H1 (cell line): ENCODE data around the gene DENND4B. TPM values are rescaled to one million over a fixed set of nuclear protein-coding genes. Genes with fewer than 3 reads are reported as not detected.

ENCODE experiments used
- CTCF ChIA-PET: fragments of 300-600 bp; sonication (Branson Sonifier 250); formaldehyde crosslinking; loops from one replicate; lab custom pipeline; 2021; ENCODE audit not compliant: partially characterized antibody; lab: Charles Lee
- POLR2A ChIA-PET: fragments of 300-600 bp; sonication (Branson Sonifier 250); formaldehyde crosslinking; loops from one replicate; lab custom pipeline; 2021; ENCODE audit warnings: inconsistent platforms; ENCODE audit not compliant: partially characterized antibody; lab: Charles Lee
- DNase-seq, 2 experiments: peaks; one replicate each; pipeline versions ENCODE4 v3.0.0 to v3.0.0-alpha.2; 2010 to 2022; ENCODE audit warnings: low spot score in 2 of 2, low read depth in 1 of 2, mixed read lengths in 1 of 2
- FAIRE-seq: peaks from 2 replicates; lab custom pipeline; 2011; peaks lifted over from hg19 to GRCh38; lab: Jason Lieb, UNC
- H2AFZ ChIP-seq: 2 replicates; pipeline ENCODE4 v1.8.1; 2012; ENCODE audit warnings: low read length, inconsistent platforms
- H2AK5ac ChIP-seq: 2 replicates; pipeline ENCODE4 v1.6.1; 2013; ENCODE audit warnings: low read depth, low read length
- H2BK120ac ChIP-seq: replicated peaks from 2 replicates; pipeline ENCODE3; 2013; ENCODE audit warnings: low read depth, low read length, inconsistent platforms
- H2BK12ac ChIP-seq: 2 replicates; pipeline ENCODE4 v1.6.1; 2013; ENCODE audit warnings: low read depth, low read length
- H2BK15ac ChIP-seq: 2 replicates; pipeline ENCODE4 v1.6.1; 2013; ENCODE audit warnings: low read length
- H2BK20ac ChIP-seq: 2 replicates; pipeline ENCODE4 v1.6.1; 2013; ENCODE audit warnings: low read length
- H2BK5ac ChIP-seq: 2 replicates; pipeline ENCODE4 v1.6.1; 2013; ENCODE audit warnings: low read depth, low read length
- H3K14ac ChIP-seq: 2 replicates; pipeline ENCODE4 v1.6.1; 2013; ENCODE audit warnings: inconsistent platforms; ENCODE audit not compliant: insufficient read length
- H3K18ac ChIP-seq: 2 replicates; pipeline ENCODE4 v1.6.1; 2013; ENCODE audit warnings: low read length; ENCODE audit errors: extremely low read depth
- H3K23ac ChIP-seq: 2 replicates; pipeline ENCODE4 v1.6.1; 2013; ENCODE audit warnings: inconsistent platforms; ENCODE audit not compliant: insufficient read length
- H3K23me2 ChIP-seq: 2 replicates; pipeline ENCODE4 v1.6.1; 2013; ENCODE audit warnings: low read depth, low read length
- H3K27ac ChIP-seq: 2 replicates; pipeline ENCODE4 v1.6.1; 2011; ENCODE audit warnings: low read depth, low read length, inconsistent platforms
- H3K27me3 ChIP-seq, 4 experiments: replicated peaks in 1 of 4; 1 replicate in 1 of 4; 2 replicates in 3 of 4; pipeline versions ENCODE4 v1.6.1 to v1.8.1; 2011 to 2013; ENCODE audit warnings: low read length in 3 of 4, mild to moderate bottlenecking in 3 of 4, inconsistent platforms in 2 of 4, mixed read lengths in 2 of 4, moderate library complexity in 1 of 4; ENCODE audit not compliant: control insufficient read depth in 3 of 4, insufficient read depth in 3 of 4; ENCODE audit errors: extremely low read depth in 1 of 4
- H3K36me3 ChIP-seq, 4 experiments: 2 replicates each; pipeline versions ENCODE4 v1.6.1 to v1.8.1; 2011 to 2013; ENCODE audit warnings: mild to moderate bottlenecking in 4 of 4, low read length in 3 of 4, moderate library complexity in 2 of 4, control low read depth in 1 of 4, inconsistent platforms in 1 of 4; ENCODE audit not compliant: insufficient read depth in 4 of 4, control insufficient read depth in 2 of 4
- H3K4ac ChIP-seq: replicated peaks from 2 replicates; pipeline ENCODE3; 2013; ENCODE audit warnings: low read length, low read depth, mixed read lengths, inconsistent platforms; ENCODE audit not compliant: insufficient read length
- H3K4me1 ChIP-seq, 4 experiments: replicated peaks in 1 of 4; 1 replicate in 1 of 4; 2 replicates in 3 of 4; pipeline versions ENCODE4 v1.6.1 to v1.8.1; 2011 to 2013; ENCODE audit warnings: low read length in 3 of 4, inconsistent platforms in 2 of 4, mixed read lengths in 1 of 4; ENCODE audit not compliant: insufficient read depth in 4 of 4, control insufficient read depth in 3 of 4
- H3K4me2 ChIP-seq, 2 experiments: 2 replicates each; pipeline versions ENCODE4 v1.6.1 to v1.8.1; 2011 to 2013; ENCODE audit warnings: low read depth in 2 of 2, low read length in 2 of 2, control low read depth in 1 of 2, inconsistent platforms in 1 of 2, mild to moderate bottlenecking in 1 of 2; ENCODE audit not compliant: insufficient read depth in 1 of 2
- H3K4me3 ChIP-seq, 4 experiments: fragments of 200-600, 300-600 bp in 1 of 4; sonication (generic), shearing (Covaris generic), sonication (Bioruptor Twin) in 1 of 4; 2 replicates each; pipeline versions ENCODE4 v1.5.1 to v1.8.1; 2011 to 2016; ENCODE audit warnings: low read length in 4 of 4, low read depth in 3 of 4, control low read depth in 2 of 4, inconsistent platforms in 2 of 4, mild to moderate bottlenecking in 2 of 4, mixed read lengths in 1 of 4, moderate library complexity in 1 of 4; ENCODE audit not compliant: insufficient read depth in 2 of 4; ENCODE audit errors: extremely low read depth in 1 of 4
- H3K56ac ChIP-seq: replicated peaks from 2 replicates; pipeline ENCODE3; 2013; ENCODE audit warnings: low read depth, mild to moderate bottlenecking, mixed read lengths, low read length, inconsistent platforms; ENCODE audit not compliant: insufficient read length
- H3K79me1 ChIP-seq: 2 replicates; pipeline ENCODE4 v1.6.1; 2013; ENCODE audit warnings: low read depth, low read length, control low read depth
- H3K79me2 ChIP-seq, 2 experiments: 2 replicates each; pipeline versions ENCODE4 v1.6.1 to v1.8.1; 2012 to 2013; ENCODE audit warnings: low read length in 2 of 2, mild to moderate bottlenecking in 2 of 2, inconsistent platforms in 1 of 2; ENCODE audit not compliant: insufficient read depth in 2 of 2, control insufficient read depth in 1 of 2
- H3K9ac ChIP-seq, 4 experiments: replicated peaks in 1 of 4; 1 replicate in 1 of 4; 2 replicates in 3 of 4; pipeline versions ENCODE4 v1.6.1 to v1.8.1; 2011 to 2013; ENCODE audit warnings: low read depth in 3 of 4, low read length in 3 of 4, control low read depth in 2 of 4, mild to moderate bottlenecking in 2 of 4, moderate library complexity in 2 of 4, inconsistent platforms in 1 of 4; ENCODE audit errors: extremely low read depth in 1 of 4
- H3K9me3 ChIP-seq, 2 experiments: 2 replicates each; pipeline versions ENCODE4 v1.6.1 to v1.8.1; 2012 to 2013; ENCODE audit warnings: mild to moderate bottlenecking in 2 of 2, moderate library complexity in 2 of 2, control low read depth in 1 of 2, inconsistent platforms in 1 of 2, low read depth in 1 of 2, low read length in 1 of 2, mixed read lengths in 1 of 2; ENCODE audit not compliant: insufficient read depth in 2 of 2
- H4K20me1 ChIP-seq, 2 experiments: replicated peaks in 1 of 2; 2 replicates each; pipeline versions ENCODE3 to v1.8.1; 2011 to 2013; ENCODE audit warnings: inconsistent platforms in 2 of 2, low read length in 2 of 2, mild to moderate bottlenecking in 1 of 2; ENCODE audit not compliant: insufficient read depth in 2 of 2, control insufficient read depth in 1 of 2
- H4K5ac ChIP-seq: 2 replicates; pipeline ENCODE4 v1.6.1; 2013; ENCODE audit warnings: low read length, low read depth, mixed read lengths, inconsistent platforms; ENCODE audit not compliant: insufficient read length
- H4K8ac ChIP-seq: 2 replicates; pipeline ENCODE4 v1.8.0; 2013; ENCODE audit warnings: mild to moderate bottlenecking, moderate library complexity, low read length, inconsistent platforms; ENCODE audit not compliant: insufficient read depth; ENCODE audit errors: extremely low read depth
- H4K91ac ChIP-seq: replicated peaks from 2 replicates; pipeline ENCODE3; 2013; ENCODE audit warnings: low read length, mixed read lengths, inconsistent platforms; ENCODE audit not compliant: insufficient read length
- ASH2L ChIP-seq: fragments of 200-600, 300-600 bp; sonication (generic); IDR thresholded peaks from one replicate; pipeline ENCODE4 v1.7.1; 2017; ENCODE audit warnings: low read length
- BCL11A ChIP-seq, 2 experiments: IDR thresholded peaks; one replicate each; pipeline ENCODE4 v1.6.1; 2011; ENCODE audit warnings: low read depth in 2 of 2, low read length in 2 of 2, mild to moderate bottlenecking in 2 of 2
- BRCA1 ChIP-seq: IDR thresholded peaks from 2 replicates; pipeline ENCODE4 v1.6.1; 2012; ENCODE audit warnings: low read depth, low read length, improper control_type of control experiment
- EP300 ChIP-seq, 2 experiments: IDR thresholded peaks; 1 replicate in 1 of 2; 2 replicates in 1 of 2; pipeline ENCODE4 v1.6.1; 2011 to 2012; ENCODE audit warnings: low read depth in 2 of 2, low read length in 2 of 2, mild to moderate bottlenecking in 2 of 2, borderline replicate concordance in 1 of 2, inconsistent platforms in 1 of 2, moderate library complexity in 1 of 2
- JUN ChIP-seq: IDR thresholded peaks from 2 replicates; pipeline ENCODE4 v1.6.1; 2011; ENCODE audit warnings: low read depth, mild to moderate bottlenecking, improper control_type of control experiment, low read length
- KDM1A ChIP-seq: fragments of 200-600, 300-600 bp; sonication (generic); IDR thresholded peaks from 2 replicates; pipeline ENCODE4 v1.7.1; 2016; ENCODE audit warnings: mild to moderate bottlenecking, low read length, borderline replicate concordance
- MAFK ChIP-seq: IDR thresholded peaks from 2 replicates; pipeline ENCODE4 v1.6.1; 2012; ENCODE audit warnings: low read depth, mild to moderate bottlenecking, improper control_type of control experiment, low read length
- POLR2AphosphoS5 ChIP-seq: IDR thresholded peaks from 2 replicates; pipeline ENCODE4 v1.6.1; 2011; ENCODE audit warnings: low read depth, low read length
- POU5F1 ChIP-seq: IDR thresholded peaks from 2 replicates; pipeline ENCODE4 v1.6.1; 2011; ENCODE audit warnings: low read depth, mild to moderate bottlenecking, low read length, moderate library complexity
- SIRT6 ChIP-seq: IDR thresholded peaks from one replicate; pipeline ENCODE4 v1.7.1; 2012; ENCODE audit warnings: low read length, inconsistent platforms
- TEAD4 ChIP-seq: IDR thresholded peaks from 2 replicates; pipeline ENCODE4 v1.6.1; 2012; ENCODE audit warnings: low read depth, low read length, inconsistent platforms, mixed read lengths
- USF2 ChIP-seq: IDR thresholded peaks from 2 replicates; pipeline ENCODE4 v1.6.1; 2011; ENCODE audit warnings: low read length, improper control_type of control experiment
- WGBS, 2 experiments: shearing (Covaris generic) in 1 of 2; methylation state at CpG; one replicate each; pipeline versions ENCODE4 v1.1.6 to v1.1.7; 2013 to 2015; ENCODE audit warnings: low lambda C conversion rate in 2 of 2, mixed read lengths in 2 of 2, inconsistent platforms in 1 of 2, low coverage in 1 of 2, missing lambda C conversion rate in 1 of 2; ENCODE audit not compliant: insufficient replicate concordance in 2 of 2, insufficient coverage in 1 of 2, insufficient read length in 1 of 2; ENCODE audit errors: extremely low coverage in 1 of 2, missing lambda C conversion rate in 1 of 2; 5-methylcytosine and 5-hydroxymethylcytosine counted together
- polyA plus RNA-seq, 7 experiments: library from polyadenylated mRNA; depleted of rRNA in 3 of 7; stranded (reverse) in 5 of 7; unstranded in 2 of 7; fragments of >200 nt in 5 of 7; fragments of 200-250 nt in 2 of 7; gene quantifications; 1 replicate in 5 of 7; 2 replicates in 1 of 7; 4 replicates in 1 of 7; pipeline versions ENCODE4 v1.2.1 to v1.2.3, GENCODE V29; 2011 to 2013; ENCODE audit warnings: missing spikeins in 2 of 7, mixed read lengths in 2 of 7
- total RNA-seq: library from RNA; stranded (reverse); fragmentation: NEBNext Ultra II Directional; extraction: Animal tissue kit (Norgen Biotek cat#: 25700); gene quantifications from 2 replicates; pipeline ENCODE4 v1.2.1, GENCODE V29; 2021

The DENND4B gene
- total and polyA plus RNA-seq, 2 of the 8 experiments (the other 6 are each of a cell fraction or from before 2014, with no cell fraction given) = 45.6 to 61.1 TPM

- Histone ChIP-seq H3K36me3 (peaks cover 14 to 51% (median 41%) of the 10 kb centered on the region in 4 experiments), H2BK12ac (no peak overlapping the region), H3K79me2 (peaks cover 0 to 5% of the 10 kb centered on the region in 2 experiments; a peak in 2 of 4 replicates), H3K23ac (no peak overlapping the region), H2BK5ac (no peak overlapping the region), H4K91ac (no peak overlapping the region), H3K4me2 (no peak overlapping the region), H3K27ac (no peak overlapping the region), H2BK15ac (no peak overlapping the region), H3K14ac (no peak overlapping the region), H3K27me3 (no peaks in the 10 kb centered on the region), H3K4ac (no peak overlapping the region), H2BK20ac (no peak overlapping the region), H4K5ac (no peak overlapping the region), H3K4me3 (no peak overlapping the region), H2AFZ (no peak overlapping the region), H3K9me3 (no peaks in the 10 kb centered on the region), H4K8ac (no peak overlapping the region), H4K20me1 (peaks cover 0 to 7% of the 10 kb centered on the region in 2 experiments), H3K79me1 (no peaks in the 10 kb centered on the region; the same call in 1 of the 2 replicates), H3K18ac (no peak overlapping the region), H3K9ac (no peak overlapping the region), H3K23me2 (no peaks in the 10 kb centered on the region), H2BK120ac (no peak overlapping the region), H3K4me1 (no peaks in the 10 kb centered on the region), H3K56ac (no peak overlapping the region), H2AK5ac (no peak overlapping the region)
- FAIRE-seq (no peak), DNase-seq (no peak)
- WGBS, 2 experiments = 95% methylated on average over 12 of the region's 12 CpGs; no CpG with 5 or more reads in 1 of the 2 experiments
- CTCF ChIA-PET = interaction anchor here (0.7 to 3.1 kb wide), 8 partner anchors 9 to 168 kb away, joined by 3 to 14 read pairs (median 4); partner anchors contain the start of genes RAB13 and RPS27
- POLR2A ChIA-PET = interaction anchor here (1.0 to 11.4 kb wide), 11 partner anchors 10 to 164 kb away, joined by 3 to 73 read pairs (median 10); partner anchors contain the start of genes CREB3L4, GATAD2B, JTB and RPS27
- TF ChIP-seq POU5F1 (no peak), TEAD4 (no peak), ASH2L (no peak), KDM1A (no peak), USF2 (no peak), EP300 (IDR thresholded peaks at IDR 0.05; ENCODE audit: borderline replicate concordance in 1 of 2, low read depth in 2 of 2, low read length in 2 of 2) (no peak), JUN (no peak), BCL11A (IDR thresholded peaks at IDR 0.05; ENCODE audit: low read depth in 2 of 2, low read length in 2 of 2) (no peak), POLR2AphosphoS5 (no peak), MAFK (no peak), SIRT6 (no peak), BRCA1 (no peak)
Measured at GRCh38 chr1:153939476-153939875, 7.0 kb downstream of the DENND4B start.
